ENCODE measurements around the gene MRLN. TPM values are rescaled to one million over a fixed set of nuclear protein-coding genes. Genes with fewer than 3 reads are reported as not detected.

MRLN gene
- total and polyA plus RNA-seq, 2 of the 4 experiments (the other 2 are of a cell fraction): not detected

DNA sequence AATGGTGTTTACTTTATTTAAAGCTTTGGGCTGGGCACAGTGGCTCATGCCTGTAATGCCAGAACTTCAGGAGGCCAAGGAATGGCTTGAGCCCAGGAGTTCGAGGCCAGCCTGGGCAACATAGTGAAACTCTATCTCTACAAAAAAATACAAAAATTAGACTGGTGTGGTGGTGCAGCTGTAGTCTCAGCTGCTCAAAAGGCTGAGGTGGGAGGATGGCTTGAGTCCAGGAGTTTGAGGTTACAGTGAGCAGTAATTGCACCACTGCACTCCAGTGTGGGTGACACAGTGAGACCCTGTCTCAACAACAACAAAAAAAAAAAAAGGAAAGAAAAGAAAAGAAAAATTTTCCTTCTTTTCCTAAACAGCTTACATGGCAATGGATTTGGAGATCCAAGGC, 65.6 kb downstream of the MRLN start:
- POLR2A ChIA-PET (ENCODE audit: unreplicated experiment): no interaction called here
- ATAC-seq (ENCODE audit: low read depth): no peak

More for the DNA sequence above, 65.6 kb downstream of the MRLN start:
- Histone ChIP-seq H2BK15ac (ENCODE audit: low read depth, low read length) (no peak overlapping the region), H2BK120ac (ENCODE audit: low read depth, low read length) (no peak overlapping the region), H3K4me3 (ENCODE audit: insufficient read depth, low read depth, low read length) (no peak overlapping the region), H3K4me1 (ENCODE audit: control insufficient read depth, insufficient read depth, low read length) (no peaks in the 10 kb centered on the region), H3K9me3 (ENCODE audit: control insufficient read depth, insufficient read depth, low read length) (no peaks in the 10 kb centered on the region), H2AK5ac (ENCODE audit: low read depth, low read length) (no peak overlapping the region), H2BK20ac (ENCODE audit: low read depth, low read length) (no peak overlapping the region), H4K20me1 (ENCODE audit: insufficient read depth, low read length) (no peaks in the 10 kb centered on the region), H3K23ac (ENCODE audit: low read depth, low read length) (no peak overlapping the region), H3K27me3 (ENCODE audit: control insufficient read depth, insufficient read depth, low read length) (no peaks in the 10 kb centered on the region; the same call in 1 of the 2 replicates), H2AFZ (replicated peaks; ENCODE audit: low read length, poor library complexity) (no peak overlapping the region), H3K27ac (ENCODE audit: insufficient read depth, low read length) (no peak overlapping the region), H3K36me3 (ENCODE audit: control insufficient read depth, insufficient read depth, low read length) (no peaks in the 10 kb centered on the region), H3K9ac (ENCODE audit: low read depth, low read length) (no peak overlapping the region), H3K4ac (ENCODE audit: low read depth, low read length) (no peak overlapping the region), H3K14ac (replicated peaks; ENCODE audit: low read depth, low read length) (no peak overlapping the region), H2BK5ac (ENCODE audit: low read depth, low read length, poor library complexity, severe bottlenecking) (no peak overlapping the region), H4K8ac (ENCODE audit: low read depth in 2 of 2, low read length in 2 of 2) (no peak overlapping the region), H4K91ac (ENCODE audit: insufficient read depth, low read depth, low read length) (no peak overlapping the region), H4K5ac (ENCODE audit: low read depth, low read length) (no peak overlapping the region), H2AK9ac (replicated peaks; ENCODE audit: low read depth, low read length, poor library complexity) (no peak overlapping the region), H3K79me1 (ENCODE audit: low read depth in 1 of 2, low read length in 2 of 2) (no peaks in the 10 kb centered on the region), H3K18ac (ENCODE audit: low read depth, low read length) (no peak overlapping the region), H3K56ac (ENCODE audit: extremely low read depth, insufficient read depth, low read length) (no peak overlapping the region), H3K4me2 (ENCODE audit: low read depth, low read length) (no peak overlapping the region), H3K9me1 (ENCODE audit: insufficient read depth, low read length) (no peaks in the 10 kb centered on the region)
- TF ChIP-seq MAFK (IDR thresholded peaks at IDR 0.05; ENCODE audit: low read depth, low read length): no peak
- TF ChIP-seq, protein P1, sequence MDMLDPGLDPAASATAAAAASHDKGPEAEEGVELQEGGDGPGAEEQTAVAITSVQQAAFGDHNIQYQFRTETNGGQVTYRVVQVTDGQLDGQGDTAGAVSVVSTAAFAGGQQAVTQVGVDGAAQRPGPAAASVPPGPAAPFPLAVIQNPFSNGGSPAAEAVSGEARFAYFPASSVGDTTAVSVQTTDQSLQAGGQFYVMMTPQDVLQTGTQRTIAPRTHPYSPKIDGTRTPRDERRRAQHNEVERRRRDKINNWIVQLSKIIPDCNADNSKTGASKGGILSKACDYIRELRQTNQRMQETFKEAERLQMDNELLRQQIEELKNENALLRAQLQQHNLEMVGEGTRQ (IDR thresholded peaks at IDR 0.05; ENCODE audit: low read depth, low read length): no peak
- TF ChIP-seq MAZ (IDR thresholded peaks at IDR 0.05; ENCODE audit: borderline replicate concordance, low read depth, low read length): no peak
- no CpG with 5 or more reads among the region's 1 CpG for WGBS, 2 experiments (ENCODE audit: extremely low coverage in 2 of 2, insufficient read length in 1 of 2)
- in situ Hi-C loops (cut with MboI; ENCODE audit: low sequenced_read_pairs) (no loop called here), dilution Hi-C loops (cut with HindIII; ENCODE audit: low sequenced_read_pairs, unreplicated experiment) (no loop called here), intact Hi-C loops (cut with micrococcal nuclease) (no loop called here)
- no peak for DNase-seq
- no TSS peak for BruUV-seq (replicated peaks)
- CTCF ChIA-PET: no interaction called here

Other genes starting within 250 kb of the MRLN start
- gene SLC16A9, start 43.6 kb downstream of the MRLN start, total RNA-seq (2012; rRNA removed): 0.18 and 0.56 TPM in 2 replicates
- gene SLC16A9, start 43.6 kb downstream of the MRLN start, polyA plus RNA-seq (2012; rRNA removed): 0.11 and 0.26 TPM in 2 replicates
- gene CCDC6, start 153.1 kb upstream of the MRLN start, total RNA-seq (2012; rRNA removed): 30.8 and 44.2 TPM in 2 replicates
- 18.1 and 21.8 TPM in 2 replicates for gene CCDC6, start 153.1 kb upstream of the MRLN start, polyA plus RNA-seq (2012; rRNA removed)